HG03045 (cell line): ENCODE results near the gene LCNL1.

ENCODE experiments used
- ATAC-seq: cut with Tn5 transposase; IDR thresholded peaks from one replicate; pipeline ENCODE4 v1.9.1; 2021; ENCODE audit warnings: mild to moderate bottlenecking, moderate library complexity; ENCODE audit not compliant: unreplicated experiment

LCNL1 gene

DNA sequence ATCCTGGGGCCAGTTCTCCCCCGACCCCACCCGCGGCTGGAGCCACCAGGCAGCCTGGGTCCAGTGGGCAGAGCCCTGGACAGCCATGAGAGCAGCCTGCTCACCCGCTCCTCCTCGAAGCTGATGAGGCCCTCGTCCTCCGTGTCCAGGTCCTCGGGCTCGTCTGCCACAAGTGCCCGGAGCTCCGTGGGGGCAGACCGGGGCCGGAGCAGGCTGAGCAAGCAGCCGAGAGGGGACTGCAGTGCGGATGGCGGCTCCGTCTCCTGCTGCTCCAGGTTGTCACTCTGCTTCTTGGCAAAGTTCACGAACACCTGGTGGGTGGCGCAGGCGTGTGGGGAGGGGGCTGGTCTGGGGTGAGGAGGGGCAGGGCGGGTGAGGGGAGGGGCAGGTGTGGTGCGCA lies 25.5 kb downstream of the LCNL1 start:
- ATAC-seq, result no peak

DNA sequence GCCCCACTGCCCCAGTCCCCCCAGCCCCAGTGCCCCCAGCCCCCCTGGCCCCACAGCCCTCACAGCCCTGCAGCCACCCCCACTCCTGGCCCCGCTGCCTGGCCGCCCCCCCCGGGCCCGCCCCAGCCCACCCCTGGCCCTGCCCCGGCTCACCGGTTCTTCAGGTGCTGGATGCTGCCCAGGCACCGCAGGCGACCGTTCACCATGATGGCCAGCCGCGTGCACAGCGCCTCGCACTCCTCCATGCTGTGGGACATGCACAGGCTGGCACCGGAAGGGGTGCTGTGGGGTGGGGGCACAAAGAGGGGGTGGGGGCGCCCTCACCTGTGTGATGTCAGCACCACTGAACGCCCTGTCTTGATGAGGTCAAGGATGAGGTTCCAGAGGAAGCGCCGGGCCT lies 26.4 kb downstream of the LCNL1 start:
- no peak for ATAC-seq

DNA sequence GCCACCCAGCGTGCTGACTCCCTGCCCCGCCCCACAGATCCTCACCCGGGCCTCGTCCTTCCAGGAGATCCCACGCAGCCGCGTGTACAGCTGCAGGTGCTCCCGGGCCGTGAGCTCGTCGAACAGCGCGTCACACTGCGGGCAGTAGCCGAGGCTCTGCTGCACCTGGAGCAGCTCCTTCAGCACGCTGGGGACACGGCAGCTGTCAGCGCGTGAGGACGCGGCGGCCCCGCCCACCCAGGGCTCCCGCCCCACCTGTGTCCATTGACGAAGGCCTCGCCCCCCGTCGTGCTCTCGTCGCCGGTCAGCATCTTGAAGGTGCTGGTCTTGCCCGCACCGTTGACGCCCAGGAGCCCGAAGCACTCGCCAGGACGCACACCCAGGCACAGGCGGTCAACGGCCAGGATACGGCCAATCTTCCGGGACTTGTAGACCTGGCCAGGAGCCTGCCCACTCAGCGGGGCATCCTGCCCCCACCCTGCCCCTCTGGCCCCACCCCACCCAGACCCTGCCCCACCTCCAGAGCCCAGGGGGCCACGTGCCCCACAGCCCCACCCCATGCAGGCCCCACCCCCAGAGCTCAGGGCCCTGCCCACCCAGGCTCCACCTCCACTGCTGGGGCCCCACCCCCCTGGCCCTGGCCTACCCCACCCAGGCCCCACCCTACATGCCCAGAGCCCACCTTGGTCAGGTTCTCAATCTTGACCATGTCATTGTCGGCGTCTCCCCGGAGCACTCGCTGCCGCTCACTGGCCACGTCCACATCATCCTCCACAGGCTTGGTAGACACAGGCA lies 27.3 kb downstream of the LCNL1 start:
- ATAC-seq, result no peak

DNA sequence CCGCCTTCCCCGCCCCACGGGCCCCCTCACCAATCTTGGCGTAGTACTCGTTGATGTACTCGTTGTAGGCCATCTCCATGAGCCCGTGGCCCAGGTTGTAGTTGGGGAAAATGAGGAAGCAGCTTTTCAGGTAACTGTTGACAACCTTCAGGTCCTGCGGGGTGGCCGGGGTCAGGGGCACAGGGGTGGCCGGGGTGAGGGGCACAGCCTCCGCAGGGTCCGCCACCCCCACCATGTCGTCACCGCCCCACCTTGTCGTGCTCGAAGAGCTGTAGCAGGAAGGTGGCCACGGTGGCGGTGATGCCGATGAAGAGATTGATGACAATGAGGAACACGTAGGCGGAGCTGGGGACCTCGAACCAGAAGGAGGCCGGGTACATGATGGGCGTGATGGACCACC lies 28.4 kb downstream of the LCNL1 start:
- ATAC-seq, result no peak

DNA sequence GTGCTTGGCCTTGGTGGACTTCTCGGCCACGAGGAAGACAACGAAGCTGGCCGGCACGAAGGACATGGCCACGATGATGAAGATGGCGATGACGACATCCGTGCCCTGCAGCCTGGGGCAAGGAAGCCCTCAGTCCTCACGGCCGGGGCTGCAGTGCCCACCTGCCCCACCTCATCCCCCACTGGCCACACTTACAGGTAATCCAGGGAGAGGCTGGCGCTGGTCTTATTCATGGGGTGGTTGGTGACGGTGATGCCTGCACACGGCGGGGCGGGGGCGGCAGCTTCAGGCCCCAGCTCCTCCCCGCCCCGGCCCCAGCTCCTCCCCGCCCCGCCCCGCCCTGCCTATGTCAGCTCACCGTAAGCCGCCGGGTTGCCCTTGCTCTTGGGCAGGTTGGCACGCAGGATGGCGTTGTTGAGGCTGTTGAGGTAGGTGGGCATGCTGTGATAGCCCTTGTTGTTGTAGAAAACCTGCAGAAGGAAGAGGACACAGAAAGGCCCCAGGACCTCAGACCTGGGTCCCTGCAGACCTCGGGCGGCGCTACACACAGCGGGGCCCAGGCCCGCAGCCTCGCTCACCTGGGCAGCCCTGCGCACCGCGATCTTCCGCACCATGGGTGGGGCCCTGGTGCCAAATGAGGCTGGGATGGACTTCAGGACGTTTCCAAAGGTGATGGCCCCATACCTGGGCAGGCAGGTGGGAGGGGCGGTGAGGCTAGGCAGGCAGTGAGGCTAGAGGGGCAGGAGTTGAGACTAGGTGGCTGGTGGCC lies 29.3 kb downstream of the LCNL1 start:
- no peak for ATAC-seq

DNA sequence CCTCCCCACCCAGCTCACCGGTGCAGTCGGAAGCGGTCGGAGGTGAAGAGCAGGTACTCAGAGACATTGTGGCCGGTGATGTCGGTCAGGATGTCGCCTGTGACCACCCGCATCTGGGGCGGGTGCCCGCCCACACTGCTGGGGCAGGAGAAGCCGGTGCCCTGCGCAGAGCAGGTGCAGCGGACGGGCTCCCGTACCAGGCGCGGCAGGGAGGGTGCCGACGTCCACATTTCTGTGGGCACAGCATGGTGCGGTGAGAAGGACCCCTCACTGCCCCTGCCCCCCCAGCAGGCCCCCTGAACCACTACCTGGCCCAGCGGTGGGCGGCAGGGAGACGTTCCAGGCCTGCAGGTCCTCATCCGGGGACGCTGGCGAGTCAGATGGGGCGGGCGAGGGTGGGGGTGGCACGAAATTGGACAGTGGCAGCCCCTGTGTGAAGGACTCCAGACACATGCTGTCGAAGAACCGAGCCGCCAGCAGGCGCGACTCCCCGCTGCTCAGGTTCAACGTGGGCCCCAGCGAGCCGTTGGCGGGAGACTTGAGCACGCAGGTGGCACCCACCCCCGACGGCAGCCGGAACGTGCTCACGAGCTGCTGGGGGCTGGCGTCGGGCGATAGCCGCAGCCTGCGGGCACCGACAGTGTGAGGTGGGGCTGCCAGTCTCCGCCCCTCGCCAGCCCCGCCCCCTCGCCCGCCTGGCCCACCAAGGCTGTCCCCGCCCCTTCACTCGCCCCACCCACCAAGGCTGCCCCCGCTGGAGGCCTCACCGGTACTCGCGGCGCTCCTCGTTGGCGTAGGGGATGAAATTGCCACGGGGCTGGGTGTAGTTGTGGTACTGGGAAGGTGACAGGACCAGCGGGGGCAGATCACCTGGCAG lies 30.1 kb downstream of the LCNL1 start:
- no peak for ATAC-seq

DNA sequence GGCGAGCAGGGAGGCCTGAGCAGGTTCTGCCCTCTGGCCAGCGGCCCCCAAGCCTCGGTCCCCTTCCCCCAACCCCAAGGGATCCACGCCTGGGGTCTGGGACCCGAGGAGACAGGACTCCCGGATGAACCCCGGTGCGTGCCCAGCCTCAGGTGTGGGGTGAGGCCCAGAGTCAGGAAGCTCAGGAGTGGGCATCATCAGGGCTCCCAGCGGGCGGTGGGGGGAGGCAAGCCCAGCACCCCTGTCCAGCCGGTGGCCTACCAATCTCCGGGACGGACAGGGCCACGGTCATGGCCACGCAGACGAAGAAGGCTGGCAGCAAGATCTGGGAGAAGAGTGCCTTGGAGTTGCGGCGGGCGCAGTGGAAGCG lies 30.8 kb downstream of the LCNL1 start:
- no peak for ATAC-seq

DNA sequence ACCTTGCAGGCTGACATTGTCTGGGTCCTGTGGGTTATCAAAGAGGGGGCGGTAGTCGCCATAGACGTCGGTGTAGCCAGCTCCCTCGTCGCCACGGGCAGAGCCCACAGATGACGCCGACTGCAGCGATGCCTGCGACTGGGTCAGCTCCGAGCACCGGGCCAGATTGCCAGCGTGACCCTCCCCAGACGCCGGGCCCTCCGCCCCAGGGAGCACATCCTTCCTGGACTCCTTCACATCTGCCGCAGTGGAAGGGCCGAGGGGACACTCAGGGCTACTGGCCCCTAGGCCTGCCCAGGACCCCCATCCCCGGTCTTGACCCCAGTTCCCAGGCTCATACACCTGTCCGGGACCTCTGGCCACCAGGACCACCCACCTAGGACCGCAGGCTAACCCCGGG lies 31.4 kb downstream of the LCNL1 start:
- no peak for ATAC-seq

DNA sequence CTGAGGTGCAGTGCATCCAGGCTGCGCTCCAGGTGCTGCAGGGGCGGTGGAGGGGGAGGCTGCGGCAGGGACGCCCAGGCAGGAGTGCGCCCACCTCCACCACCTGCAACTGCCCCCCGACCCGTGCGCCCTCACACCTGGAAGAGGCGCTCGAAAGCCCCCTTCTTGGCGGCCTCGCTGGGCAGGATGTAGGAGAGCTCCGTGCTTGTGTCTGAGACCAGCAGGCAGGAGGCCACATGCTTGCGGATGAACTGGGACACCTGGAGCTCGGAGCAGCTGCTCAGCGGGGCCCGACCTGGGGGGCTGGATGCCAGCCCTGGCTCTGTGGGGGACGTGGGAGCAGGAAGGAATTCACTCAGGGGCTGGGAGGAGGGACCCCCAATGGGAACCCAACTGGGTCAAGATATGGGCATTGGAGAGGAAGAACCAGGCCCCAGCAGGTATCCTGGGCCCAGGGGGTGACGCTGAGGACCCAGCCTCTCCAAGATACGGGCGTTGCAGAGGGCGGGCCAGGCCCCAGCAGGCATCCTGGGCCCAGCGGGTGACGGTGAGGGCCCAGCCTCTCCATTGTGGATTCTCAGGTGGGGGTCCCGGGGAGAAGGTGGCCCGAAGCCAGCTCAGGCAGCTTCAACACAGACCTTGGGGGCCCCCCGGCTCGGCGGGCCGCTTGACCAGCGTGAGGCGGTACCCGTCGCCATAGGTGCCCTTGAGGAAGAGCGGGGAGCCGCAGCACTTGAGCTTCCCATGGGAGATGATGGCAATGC lies 32.2 kb downstream of the LCNL1 start:
- no peak for ATAC-seq

DNA sequence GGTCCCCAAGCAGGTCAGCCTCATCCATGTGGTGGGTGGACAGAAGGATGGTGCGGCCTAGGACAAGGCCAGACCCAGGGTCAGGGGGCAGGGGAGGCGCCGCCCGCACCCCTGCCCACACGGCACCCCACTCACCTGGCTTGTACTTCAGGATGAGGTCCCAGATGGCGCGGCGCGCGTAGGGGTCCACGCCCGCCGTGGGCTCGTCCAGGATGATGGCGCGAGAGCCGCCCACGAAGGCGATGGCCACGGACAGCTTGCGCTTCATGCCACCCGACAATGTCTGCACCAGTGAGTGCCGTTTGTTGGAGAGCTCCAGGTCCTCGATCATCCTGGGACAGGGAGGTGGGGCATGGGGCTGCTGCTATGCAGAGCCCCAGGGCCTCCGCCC lies 32.7 kb downstream of the LCNL1 start:
- ATAC-seq, result no peak

DNA sequence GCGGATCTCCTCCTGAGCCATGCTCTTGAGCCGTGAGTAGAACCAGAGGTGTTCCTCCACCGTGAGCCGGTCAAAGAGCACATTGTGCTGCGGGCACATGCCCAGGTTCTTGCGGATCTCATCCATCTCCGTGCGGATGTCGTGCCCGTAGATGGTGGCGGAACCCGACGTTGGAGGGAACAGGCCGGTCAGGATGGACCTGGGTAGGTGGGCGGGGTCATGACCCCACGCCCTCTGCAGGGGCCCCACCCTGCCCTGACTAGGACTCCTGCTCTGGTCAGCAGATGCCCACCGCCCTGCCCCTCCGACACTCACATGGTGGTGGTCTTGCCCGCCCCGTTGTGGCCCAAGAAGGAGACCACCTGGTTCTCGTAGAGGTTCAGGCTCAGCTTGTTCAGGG lies 33.2 kb downstream of the LCNL1 start:
- ATAC-seq, result no peak

DNA sequence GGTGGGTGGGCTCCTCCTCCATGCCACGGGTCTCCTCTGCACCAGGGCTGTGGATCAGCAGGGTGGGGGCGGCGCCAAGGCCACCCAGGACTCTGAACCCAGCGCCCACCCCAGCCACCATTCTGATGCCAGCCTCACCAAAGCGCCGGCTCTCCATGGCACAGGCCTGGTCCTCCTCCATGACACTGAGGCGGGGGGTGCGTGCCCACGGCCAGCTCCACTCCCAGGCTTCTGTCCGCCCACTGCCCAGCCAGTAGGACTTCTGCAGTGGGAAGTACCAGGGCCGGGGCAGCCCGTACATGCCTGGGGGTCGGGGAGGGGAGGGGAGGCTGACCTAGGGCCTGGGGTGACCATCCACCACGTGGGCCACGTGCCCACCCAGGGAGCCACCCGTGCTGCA lies 33.6 kb downstream of the LCNL1 start:
- ATAC-seq, result no peak

DNA sequence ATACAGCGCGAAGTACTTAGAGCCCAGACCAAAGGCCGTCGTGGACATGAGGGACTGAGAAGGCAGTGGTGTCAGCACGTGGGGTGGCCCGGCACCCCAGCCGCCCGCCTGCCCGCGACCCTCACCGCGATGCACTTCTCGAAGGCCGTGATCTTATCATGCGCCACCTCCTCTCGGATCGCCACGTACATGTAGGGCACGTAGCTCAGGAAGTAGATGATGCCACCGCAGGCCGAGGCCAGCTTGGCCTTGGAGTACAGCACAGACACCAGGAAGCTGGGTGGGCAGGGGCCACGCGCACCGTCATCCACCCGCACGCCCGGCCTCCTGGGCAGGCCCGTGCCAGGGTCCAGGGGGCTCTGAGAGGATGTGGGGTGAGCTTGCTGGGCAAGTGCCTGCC lies 34.3 kb downstream of the LCNL1 start:
- ATAC-seq, result no peak

DNA sequence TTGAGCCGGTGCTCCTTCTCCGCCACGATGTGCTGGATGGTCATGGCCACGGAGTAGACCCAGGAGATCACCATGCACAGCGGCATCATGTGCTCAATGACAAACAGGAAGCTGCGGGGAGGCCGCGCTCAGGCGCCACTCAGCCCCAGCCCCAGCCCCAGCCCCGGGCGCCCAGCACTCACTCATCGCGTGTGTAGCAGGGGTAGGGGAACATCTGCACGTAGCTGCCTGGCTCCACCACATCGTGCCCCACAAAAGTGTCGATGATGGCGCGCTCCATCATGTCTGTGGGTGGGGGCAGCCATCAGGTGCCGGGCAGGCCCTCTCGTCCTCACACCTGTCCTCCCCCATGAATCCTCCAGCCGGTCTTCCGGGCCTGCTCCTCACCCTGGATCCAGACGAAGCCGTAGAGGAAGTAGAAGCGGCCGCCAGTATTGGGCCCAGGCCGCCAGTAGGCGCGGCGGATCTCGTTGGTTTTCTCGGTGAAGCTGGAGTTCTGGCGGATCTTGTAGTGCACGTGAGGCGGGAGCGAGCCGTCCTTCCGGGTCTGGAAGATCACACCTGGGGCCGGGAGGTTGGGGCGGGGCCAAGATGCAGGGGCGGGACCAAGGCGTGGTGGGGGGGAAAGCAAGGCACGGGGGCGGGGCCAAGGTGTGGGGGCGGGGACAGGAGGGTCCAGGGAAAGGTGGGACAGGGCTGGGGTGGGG lies 35.2 kb downstream of the LCNL1 start:
- no peak for ATAC-seq

DNA sequence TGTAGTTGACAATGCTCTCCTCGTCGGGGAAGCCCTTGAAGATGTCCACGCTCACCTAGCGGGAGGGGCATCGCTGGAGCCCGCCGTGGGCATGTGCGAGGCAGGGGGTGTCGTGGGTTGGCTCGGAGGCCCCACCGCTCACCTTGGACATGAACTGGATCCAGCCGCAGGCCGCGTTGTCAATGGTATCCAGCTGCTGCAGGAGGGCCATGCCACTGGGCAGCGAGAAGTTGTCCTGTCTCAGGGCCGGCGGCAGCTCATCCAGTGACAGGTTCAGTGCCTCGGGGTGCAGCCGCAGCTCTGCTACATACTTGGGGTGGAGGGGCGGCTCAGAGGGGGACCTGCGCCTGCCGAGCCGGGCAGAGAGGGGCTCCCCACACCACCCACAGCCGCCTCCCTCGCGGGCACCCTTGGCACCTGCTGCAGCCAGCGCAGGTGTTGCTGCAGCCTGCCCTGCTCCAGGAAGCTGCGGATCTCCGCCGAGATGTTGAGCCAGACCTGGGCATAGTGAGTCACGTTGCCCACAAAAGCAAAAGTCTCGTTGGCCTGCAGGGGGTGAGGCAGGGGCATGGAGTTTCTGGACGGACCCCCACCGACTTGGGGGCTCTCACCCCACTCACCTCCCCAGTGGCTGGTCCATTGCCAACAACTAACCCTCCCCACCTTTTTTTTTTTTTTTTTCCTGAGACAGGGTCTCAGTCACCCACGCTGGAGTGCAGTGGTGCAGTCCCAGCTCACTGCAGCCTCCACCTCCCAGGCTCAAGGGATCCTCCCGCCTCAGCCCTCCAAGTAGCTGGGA lies 36.2 kb downstream of the LCNL1 start:
- ATAC-seq, result no peak

DNA sequence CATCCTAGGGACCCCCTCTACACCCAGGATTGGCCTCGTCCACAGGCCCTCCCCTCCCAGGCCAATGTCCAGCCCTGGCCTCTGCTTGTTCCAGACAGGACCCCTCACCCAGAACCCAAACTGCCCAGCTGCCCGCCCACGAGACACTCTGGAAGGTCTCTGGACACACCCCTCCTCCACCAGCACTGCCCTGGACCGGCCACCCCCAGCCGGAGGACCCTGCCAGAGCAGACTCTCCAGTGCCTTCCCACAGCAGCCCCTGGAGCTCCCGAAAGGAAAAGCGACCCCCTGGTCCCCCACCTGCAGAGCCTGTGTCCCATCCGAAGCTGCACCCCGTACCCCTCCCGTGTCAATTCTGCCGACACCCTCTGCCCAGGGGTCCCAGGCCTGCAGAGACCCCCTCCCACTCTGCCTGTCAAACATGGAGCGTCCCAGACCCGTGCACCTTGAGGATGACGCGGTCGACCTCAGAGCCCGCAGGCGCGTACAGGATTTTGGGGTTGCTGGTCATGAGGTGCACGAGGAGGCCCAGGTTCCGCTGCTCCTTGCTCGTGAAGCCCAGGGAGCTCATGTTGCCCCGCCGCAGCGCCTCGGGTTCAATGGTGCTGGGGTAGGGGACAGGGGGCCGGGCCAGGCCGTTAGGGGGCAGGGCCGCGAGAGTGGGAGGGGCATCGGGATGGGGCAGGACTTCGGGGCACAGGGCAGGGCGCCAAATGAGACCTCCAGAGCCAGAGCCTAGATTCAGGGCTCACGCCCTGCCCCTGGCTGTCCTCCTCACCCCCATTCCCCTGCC lies 37.3 kb downstream of the LCNL1 start:
- no peak for ATAC-seq

DNA sequence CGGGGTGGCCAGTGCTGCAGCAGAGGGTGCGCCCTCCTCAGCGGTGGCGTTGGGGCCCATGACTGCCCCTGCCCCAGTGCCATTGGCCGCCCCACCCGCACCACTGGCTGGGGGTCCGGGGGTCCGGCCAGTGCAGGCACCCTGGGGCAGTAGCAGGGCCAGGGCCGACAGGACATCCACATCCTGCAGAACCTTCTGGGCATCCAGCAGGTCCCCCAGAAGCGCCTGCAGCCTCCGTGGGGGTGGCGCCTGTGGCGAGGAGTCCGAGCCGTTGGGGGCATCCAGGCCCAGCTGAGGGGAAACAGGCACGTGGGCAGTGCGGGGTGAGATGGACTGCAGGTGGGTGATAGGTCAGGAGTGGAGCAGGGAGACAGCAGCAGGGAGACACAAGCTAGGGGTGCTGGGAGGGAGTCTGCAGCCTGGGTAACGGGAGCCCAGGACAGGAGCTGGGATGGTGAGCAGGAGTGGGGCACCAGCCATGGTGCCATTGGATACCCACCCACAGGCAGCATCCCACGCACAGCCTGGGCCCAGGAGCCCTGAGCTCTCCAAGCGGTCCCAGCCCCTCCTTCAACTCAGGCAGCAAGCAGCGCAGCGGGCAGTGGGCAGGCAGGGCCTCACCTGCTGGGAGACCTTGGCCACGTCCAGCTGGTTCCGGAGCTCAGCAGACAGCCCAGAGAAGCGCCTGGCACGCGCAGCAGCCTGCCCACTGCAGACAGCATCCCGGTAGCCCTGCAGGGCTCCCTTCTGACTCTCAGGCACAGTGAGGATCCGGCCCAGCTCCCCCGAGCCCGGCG lies 38.2 kb downstream of the LCNL1 start:
- ATAC-seq, result no peak

DNA sequence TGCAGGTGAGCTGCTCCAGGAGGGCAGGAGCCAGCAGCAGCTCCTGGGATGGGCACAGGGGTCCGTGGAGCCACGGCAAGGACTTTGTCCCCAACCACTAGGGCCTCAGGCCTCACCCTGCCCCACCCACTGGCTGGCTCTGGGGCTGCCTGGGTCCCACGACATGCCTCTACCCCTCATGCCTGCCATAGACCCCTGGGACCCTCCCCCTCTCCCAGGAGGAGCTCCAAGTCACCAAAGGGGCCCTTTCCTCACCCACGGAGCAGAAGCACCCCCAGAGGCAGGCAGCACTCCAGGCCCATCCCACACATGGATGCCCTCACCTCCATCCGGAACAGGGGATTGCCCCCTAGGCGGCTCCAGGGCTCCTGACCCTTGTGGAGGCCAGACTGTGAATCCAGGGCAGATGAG lies 38.8 kb downstream of the LCNL1 start:
- ATAC-seq, result no peak
